Osteoblast (primary cell): ENCODE results near the gene DDX10. TPM values are rescaled to one million over a fixed set of nuclear protein-coding genes. Genes with fewer than 3 reads are reported as not detected.

ENCODE experiments used
- DNase-seq: peaks from one replicate; pipeline ENCODE4 v3.0.0; 2011; ENCODE audit warnings: low spot score, mixed read lengths; ENCODE audit not compliant: insufficient read length; ENCODE audit errors: missing footprints
- H2AFZ ChIP-seq: 2 replicates; pipeline ENCODE4 v1.6.0; 2011; ENCODE audit warnings: mild to moderate bottlenecking, low read length
- H3K27ac ChIP-seq: 2 replicates; pipeline ENCODE4 v1.5.1; 2011; ENCODE audit warnings: mild to moderate bottlenecking, low read depth, low read length, moderate library complexity
- H3K27me3 ChIP-seq: 2 replicates; pipeline ENCODE4 v1.6.0; 2012; ENCODE audit warnings: mild to moderate bottlenecking, control low read depth, inconsistent platforms, low read length, moderate library complexity; ENCODE audit not compliant: insufficient read depth
- H3K36me3 ChIP-seq: 2 replicates; pipeline ENCODE4 v1.5.1; 2011; ENCODE audit warnings: mild to moderate bottlenecking, low read length, control low read depth, moderate library complexity; ENCODE audit not compliant: insufficient read depth
- H3K4me1 ChIP-seq: 2 replicates; pipeline ENCODE4 v1.5.1; 2011; ENCODE audit warnings: mild to moderate bottlenecking, low read length, control low read depth, moderate library complexity; ENCODE audit not compliant: insufficient read depth
- H3K4me2 ChIP-seq: 2 replicates; pipeline ENCODE4 v1.6.0; 2011; ENCODE audit warnings: mild to moderate bottlenecking, low read length; ENCODE audit not compliant: insufficient read depth
- H3K4me3 ChIP-seq: fragments of 200-600 bp; sonication (generic); 3 replicates; pipeline ENCODE4 v1.5.1; 2012; ENCODE audit warnings: mild to moderate bottlenecking, low read length, inconsistent platforms; ENCODE audit not compliant: insufficient read depth
- H3K79me2 ChIP-seq: 2 replicates; pipeline ENCODE4 v1.6.0; 2012; ENCODE audit warnings: mild to moderate bottlenecking, low read length, control low read depth, inconsistent platforms; ENCODE audit not compliant: insufficient read depth
- H3K9me3 ChIP-seq: 2 replicates; pipeline ENCODE4 v1.5.1; 2011; ENCODE audit warnings: low read depth, low read length, control low read depth
- H4K20me1 ChIP-seq: 2 replicates; pipeline ENCODE4 v1.6.0; 2012; ENCODE audit warnings: mild to moderate bottlenecking, low read length, control low read depth; ENCODE audit not compliant: insufficient read depth
- total RNA-seq: library from RNA; depleted of rRNA; stranded (reverse); fragments of >200 nt; gene quantifications from 2 replicates; pipeline ENCODE4 v1.2.3, GENCODE V29; 2012
- TF ChIP-seq, protein P1 (sequence below): IDR thresholded peaks from 2 replicates; pipeline ENCODE4 v1.5.1; 2011; ENCODE audit warnings: mild to moderate bottlenecking, low read depth, low read length, moderate library complexity; ENCODE audit errors: extremely low read depth

DDX10 gene
- total RNA-seq, 1 donor: 16.6 TPM

DNA sequence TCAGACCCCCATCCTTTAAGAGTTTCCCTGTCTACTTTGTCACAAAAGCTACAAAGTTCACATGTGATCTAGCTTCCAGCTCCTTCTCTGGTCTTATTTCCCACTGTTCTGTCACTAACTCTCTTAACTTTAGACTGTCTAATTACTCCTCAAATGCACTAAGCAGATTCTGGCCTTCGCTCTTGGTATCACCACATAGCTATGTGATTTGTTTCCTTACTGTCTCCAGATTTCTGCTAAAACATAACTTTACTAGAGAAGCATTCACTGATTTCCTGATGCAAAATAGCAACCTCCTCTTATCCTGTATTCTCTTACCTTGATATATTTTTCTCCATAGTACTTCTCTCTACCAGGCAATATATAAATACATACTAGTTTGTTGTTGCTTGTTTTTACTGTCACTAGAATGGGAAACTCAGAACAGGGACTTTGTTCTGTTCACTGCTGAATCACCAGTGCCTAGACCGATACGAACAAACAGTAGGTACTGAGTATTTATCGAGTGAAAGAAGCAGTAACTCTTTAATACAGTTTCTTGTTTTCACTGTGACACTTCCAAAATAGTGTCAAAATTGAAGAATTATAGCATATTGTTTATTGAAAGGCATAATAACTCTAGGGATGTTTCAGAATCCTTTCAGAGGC lies 205.6 kb downstream of the DDX10 start:
- Histone ChIP-seq H2AFZ (peak overlapping the region; percentile 40), H3K79me2 (no peaks in the 10 kb centered on the region), H3K4me3 (peak overlapping the region; percentile 19), H3K36me3 (no peaks in the 10 kb centered on the region), H3K9me3 (no peaks in the 10 kb centered on the region), H3K27me3 (no peaks in the 10 kb centered on the region), H3K27ac (peak overlapping the region; percentile 90), H4K20me1 (no peaks in the 10 kb centered on the region), H3K4me1 (peaks cover 63% of the 10 kb centered on the region), H3K4me2 (peak overlapping the region; percentile 73)
- peak; percentile 50 for DNase-seq
- TF ChIP-seq, protein P1, sequence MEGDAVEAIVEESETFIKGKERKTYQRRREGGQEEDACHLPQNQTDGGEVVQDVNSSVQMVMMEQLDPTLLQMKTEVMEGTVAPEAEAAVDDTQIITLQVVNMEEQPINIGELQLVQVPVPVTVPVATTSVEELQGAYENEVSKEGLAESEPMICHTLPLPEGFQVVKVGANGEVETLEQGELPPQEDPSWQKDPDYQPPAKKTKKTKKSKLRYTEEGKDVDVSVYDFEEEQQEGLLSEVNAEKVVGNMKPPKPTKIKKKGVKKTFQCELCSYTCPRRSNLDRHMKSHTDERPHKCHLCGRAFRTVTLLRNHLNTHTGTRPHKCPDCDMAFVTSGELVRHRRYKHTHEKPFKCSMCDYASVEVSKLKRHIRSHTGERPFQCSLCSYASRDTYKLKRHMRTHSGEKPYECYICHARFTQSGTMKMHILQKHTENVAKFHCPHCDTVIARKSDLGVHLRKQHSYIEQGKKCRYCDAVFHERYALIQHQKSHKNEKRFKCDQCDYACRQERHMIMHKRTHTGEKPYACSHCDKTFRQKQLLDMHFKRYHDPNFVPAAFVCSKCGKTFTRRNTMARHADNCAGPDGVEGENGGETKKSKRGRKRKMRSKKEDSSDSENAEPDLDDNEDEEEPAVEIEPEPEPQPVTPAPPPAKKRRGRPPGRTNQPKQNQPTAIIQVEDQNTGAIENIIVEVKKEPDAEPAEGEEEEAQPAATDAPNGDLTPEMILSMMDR: no peak

DNA sequence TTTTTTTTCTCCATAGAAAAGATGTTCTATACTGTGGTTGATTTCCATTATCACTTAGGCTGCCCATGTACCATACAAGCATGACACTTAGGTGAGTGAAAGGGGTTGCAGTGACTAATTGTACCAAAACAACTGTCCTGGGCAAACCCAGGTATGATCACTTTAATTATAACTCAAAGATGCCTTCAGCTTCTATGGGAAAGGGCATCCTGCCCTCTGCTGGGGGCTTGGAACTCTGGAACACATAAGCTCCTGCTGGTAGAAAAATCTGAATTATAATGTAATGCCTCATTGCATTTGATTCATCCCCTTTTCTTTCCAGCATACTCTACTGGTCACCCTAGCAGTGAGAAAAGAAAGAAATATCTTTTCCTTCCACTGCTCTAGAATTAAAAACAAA lies 206.3 kb downstream of the DDX10 start:
- no peaks in the 10 kb centered on the region for H3K9me3 ChIP-seq
- peak overlapping the region; percentile 90 for H3K27ac ChIP-seq
- DNase-seq: no peak
- H2AFZ ChIP-seq: no peak overlapping the region
- H3K4me2 ChIP-seq: peak overlapping the region; percentile 73
- H3K27me3 ChIP-seq: no peaks in the 10 kb centered on the region
- H3K4me3 ChIP-seq: no peak overlapping the region
- no peaks in the 10 kb centered on the region for H3K79me2 ChIP-seq
- H4K20me1 ChIP-seq: no peaks in the 10 kb centered on the region
- peaks cover 61% of the 10 kb centered on the region for H3K4me1 ChIP-seq
- TF ChIP-seq, protein P1: peak; percentile 76
- H3K36me3 ChIP-seq: no peaks in the 10 kb centered on the region

DNA sequence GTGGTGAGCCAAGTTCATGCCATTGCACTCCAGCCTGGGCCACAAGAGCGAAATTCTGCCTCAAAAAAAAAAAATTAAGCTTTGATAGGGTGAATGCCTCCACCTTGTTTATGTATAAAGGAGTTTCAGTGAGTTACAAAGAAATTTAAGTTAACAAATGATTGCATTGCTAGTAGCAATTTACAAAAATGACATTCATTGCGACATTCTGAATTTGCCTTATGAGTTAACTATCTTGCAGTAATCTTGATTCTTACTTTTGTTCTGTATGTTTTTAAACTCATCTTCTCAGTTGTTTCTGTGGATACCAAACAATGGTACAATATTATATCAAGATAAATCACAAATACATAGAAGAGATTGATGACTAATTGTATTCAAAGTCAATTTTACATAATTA lies 207.0 kb downstream of the DDX10 start:
- Histone ChIP-seq H3K4me2 (peak overlapping the region; percentile 64), H3K4me3 (no peak overlapping the region), H4K20me1 (no peaks in the 10 kb centered on the region), H3K36me3 (no peaks in the 10 kb centered on the region), H3K27ac (peak overlapping the region; percentile 90), H3K4me1 (peaks cover 61% of the 10 kb centered on the region), H3K79me2 (no peaks in the 10 kb centered on the region), H2AFZ (no peak overlapping the region), H3K9me3 (no peaks in the 10 kb centered on the region), H3K27me3 (no peaks in the 10 kb centered on the region)
- DNase-seq: no peak
- TF ChIP-seq, protein P1: no peak

DNA sequence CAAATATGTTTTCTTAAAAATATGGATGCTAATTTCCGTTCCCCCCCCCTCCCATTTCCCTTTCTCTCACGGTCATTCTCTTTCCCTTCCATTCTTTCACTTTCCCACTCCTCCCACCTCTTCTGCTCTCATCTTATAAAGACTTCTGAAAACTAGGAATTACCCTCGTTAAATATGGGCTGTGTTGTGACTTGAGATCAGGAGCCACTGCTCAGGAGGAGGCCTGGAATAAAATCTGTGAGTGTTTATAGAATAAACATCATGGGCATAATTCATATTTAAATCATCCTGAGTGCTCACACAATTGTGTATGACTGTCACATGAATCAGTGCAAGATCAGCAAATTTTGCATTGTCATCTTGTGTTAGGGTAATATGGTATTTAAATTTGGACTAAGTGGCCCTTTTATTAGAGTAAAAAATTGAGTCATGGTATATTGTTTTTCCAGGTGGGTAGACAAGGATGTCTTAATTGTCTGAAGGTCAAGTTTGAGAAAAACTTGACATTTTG lies 208.0 kb downstream of the DDX10 start:
- Histone ChIP-seq H3K27me3 (no peaks in the 10 kb centered on the region), H3K27ac (peak overlapping the region; percentile 90), H3K4me3 (peak overlapping the region; percentile 27), H3K4me2 (peak overlapping the region; percentile 64), H2AFZ (no peak overlapping the region), H4K20me1 (no peaks in the 10 kb centered on the region), H3K79me2 (no peaks in the 10 kb centered on the region), H3K36me3 (no peaks in the 10 kb centered on the region), H3K4me1 (peaks cover 61% of the 10 kb centered on the region), H3K9me3 (no peaks in the 10 kb centered on the region)
- TF ChIP-seq, protein P1: no peak
- peak; percentile 17 for DNase-seq
